Astrocyte (in vitro differentiated cells and primary cell): ENCODE results near the gene HELQ. TPM values are rescaled to one million over a fixed set of nuclear protein-coding genes. Genes with fewer than 3 reads are reported as not detected.

Experiments
- DNase-seq: peaks from one replicate; pipeline ENCODE4 v3.0.0-alpha.2; 2010; ENCODE audit warnings: low read depth
- FAIRE-seq: peaks from 2 replicates; lab custom pipeline; 2011; peaks lifted over from hg19 to GRCh38; lab: Jason Lieb, UNC
- H2AFZ ChIP-seq: 2 replicates; pipeline ENCODE4 v1.6.0; 2012; ENCODE audit warnings: low read depth, low read length, inconsistent platforms
- H3K27ac ChIP-seq: 2 replicates; pipeline ENCODE4 v1.5.1; 2011; ENCODE audit warnings: low read depth, low read length, inconsistent platforms
- H3K27me3 ChIP-seq: 2 replicates; pipeline ENCODE4 v1.6.0; 2011; ENCODE audit warnings: low read length, inconsistent platforms; ENCODE audit not compliant: insufficient read depth
- H3K36me3 ChIP-seq: 2 replicates; pipeline ENCODE4 v1.5.1; 2011; ENCODE audit warnings: low read length, inconsistent platforms; ENCODE audit not compliant: insufficient read depth
- H3K4me1 ChIP-seq: 2 replicates; pipeline ENCODE4 v1.5.1; 2011; ENCODE audit warnings: low read length, inconsistent platforms; ENCODE audit not compliant: insufficient read depth
- H3K4me2 ChIP-seq: 2 replicates; pipeline ENCODE4 v1.6.0; 2012; ENCODE audit warnings: low read length, inconsistent platforms
- H3K4me3 ChIP-seq: 2 replicates; pipeline ENCODE4 v1.5.1; 2011; ENCODE audit warnings: low read depth, mild to moderate bottlenecking, low read length, inconsistent platforms; ENCODE audit not compliant: insufficient read depth
- H3K79me2 ChIP-seq: 2 replicates; pipeline ENCODE4 v1.6.0; 2012; ENCODE audit warnings: mild to moderate bottlenecking, low read length, inconsistent platforms; ENCODE audit not compliant: insufficient read depth
- H3K9ac ChIP-seq: 2 replicates; pipeline ENCODE4 v1.6.0; 2012; ENCODE audit warnings: mild to moderate bottlenecking, low read length, inconsistent platforms
- H3K9me3 ChIP-seq: 2 replicates; pipeline ENCODE4 v1.5.1; 2012; ENCODE audit warnings: low read depth, mild to moderate bottlenecking, low read length, inconsistent platforms; ENCODE audit not compliant: insufficient read depth
- H4K20me1 ChIP-seq: 2 replicates; pipeline ENCODE4 v1.6.0; 2012; ENCODE audit warnings: low read length, inconsistent platforms; ENCODE audit not compliant: insufficient read depth
- H3K27ac Mint-ChIP-seq: one replicate; pipeline ENCODE4 v1.8.0; 2021; ENCODE audit warnings: mild to moderate bottlenecking, mixed read lengths; ENCODE audit not compliant: unreplicated experiment
- H3K27me3 Mint-ChIP-seq: one replicate; pipeline ENCODE4 v1.8.0; 2021; ENCODE audit warnings: low read depth, mixed read lengths; ENCODE audit not compliant: unreplicated experiment
- H3K36me3 Mint-ChIP-seq: one replicate; pipeline ENCODE4 v1.8.0; 2021; ENCODE audit warnings: low read depth, mixed read lengths; ENCODE audit not compliant: unreplicated experiment
- H3K4me1 Mint-ChIP-seq: one replicate; pipeline ENCODE4 v1.8.0; 2021; ENCODE audit warnings: low read depth, mixed read lengths; ENCODE audit not compliant: unreplicated experiment
- H3K4me3 Mint-ChIP-seq: one replicate; pipeline ENCODE4 v1.8.0; 2021; ENCODE audit warnings: mild to moderate bottlenecking, moderate library complexity, mixed read lengths; ENCODE audit not compliant: unreplicated experiment
- H3K9me3 Mint-ChIP-seq: one replicate; pipeline ENCODE4 v1.8.0; 2021; ENCODE audit warnings: mild to moderate bottlenecking, mixed read lengths; ENCODE audit not compliant: unreplicated experiment
- EZH2 ChIP-seq: IDR thresholded peaks from 2 replicates; pipeline ENCODE4 v1.6.1; 2012; ENCODE audit warnings: mild to moderate bottlenecking, low read length, inconsistent platforms; ENCODE audit not compliant: insufficient read depth
- total RNA-seq: library from RNA; stranded (reverse); gene quantifications from 2 replicates; pipeline ENCODE4 v1.2.1, GENCODE V29; 2021
- TF ChIP-seq, protein P1 (sequence below): IDR thresholded peaks from 2 replicates; pipeline ENCODE4 v1.5.1; 2011; ENCODE audit warnings: low read depth, mild to moderate bottlenecking, inconsistent platforms, low read length, moderate library complexity; ENCODE audit not compliant: insufficient read depth

Gene HELQ
- total RNA-seq, 1 donor from 2014 or later, result 9.4 TPM

- Histone ChIP-seq H3K79me2 (peaks cover 7% of the 10 kb centered on the region), H2AFZ (no peak overlapping the region), H3K4me3 (no peak overlapping the region), H3K9ac (no peak overlapping the region), H3K27me3 (no peaks in the 10 kb centered on the region), H3K36me3 (peaks cover 5% of the 10 kb centered on the region), H3K9me3 (no peaks in the 10 kb centered on the region), H3K4me1 (no peaks in the 10 kb centered on the region), H3K4me2 (no peak overlapping the region), H3K27ac (no peak overlapping the region), H4K20me1 (no peaks in the 10 kb centered on the region)
- no peak overlapping the region for H3K27ac Mint-ChIP-seq
- no peak overlapping the region for H3K4me3 Mint-ChIP-seq
- H3K4me1 Mint-ChIP-seq, result no peaks in the 10 kb centered on the region
- H3K9me3 Mint-ChIP-seq, result no peaks in the 10 kb centered on the region
- no peak for DNase-seq
- peaks cover 1% of the 10 kb centered on the region for H3K36me3 Mint-ChIP-seq
- FAIRE-seq, result no peak
- TF ChIP-seq EZH2, result no peak
- TF ChIP-seq, protein P1, sequence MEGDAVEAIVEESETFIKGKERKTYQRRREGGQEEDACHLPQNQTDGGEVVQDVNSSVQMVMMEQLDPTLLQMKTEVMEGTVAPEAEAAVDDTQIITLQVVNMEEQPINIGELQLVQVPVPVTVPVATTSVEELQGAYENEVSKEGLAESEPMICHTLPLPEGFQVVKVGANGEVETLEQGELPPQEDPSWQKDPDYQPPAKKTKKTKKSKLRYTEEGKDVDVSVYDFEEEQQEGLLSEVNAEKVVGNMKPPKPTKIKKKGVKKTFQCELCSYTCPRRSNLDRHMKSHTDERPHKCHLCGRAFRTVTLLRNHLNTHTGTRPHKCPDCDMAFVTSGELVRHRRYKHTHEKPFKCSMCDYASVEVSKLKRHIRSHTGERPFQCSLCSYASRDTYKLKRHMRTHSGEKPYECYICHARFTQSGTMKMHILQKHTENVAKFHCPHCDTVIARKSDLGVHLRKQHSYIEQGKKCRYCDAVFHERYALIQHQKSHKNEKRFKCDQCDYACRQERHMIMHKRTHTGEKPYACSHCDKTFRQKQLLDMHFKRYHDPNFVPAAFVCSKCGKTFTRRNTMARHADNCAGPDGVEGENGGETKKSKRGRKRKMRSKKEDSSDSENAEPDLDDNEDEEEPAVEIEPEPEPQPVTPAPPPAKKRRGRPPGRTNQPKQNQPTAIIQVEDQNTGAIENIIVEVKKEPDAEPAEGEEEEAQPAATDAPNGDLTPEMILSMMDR, result no peak
- H3K27me3 Mint-ChIP-seq, result no peaks in the 10 kb centered on the region
These were observed 6.6 kb downstream of the HELQ start for GRCh38 chr4:83449009-83449408.

DNA sequence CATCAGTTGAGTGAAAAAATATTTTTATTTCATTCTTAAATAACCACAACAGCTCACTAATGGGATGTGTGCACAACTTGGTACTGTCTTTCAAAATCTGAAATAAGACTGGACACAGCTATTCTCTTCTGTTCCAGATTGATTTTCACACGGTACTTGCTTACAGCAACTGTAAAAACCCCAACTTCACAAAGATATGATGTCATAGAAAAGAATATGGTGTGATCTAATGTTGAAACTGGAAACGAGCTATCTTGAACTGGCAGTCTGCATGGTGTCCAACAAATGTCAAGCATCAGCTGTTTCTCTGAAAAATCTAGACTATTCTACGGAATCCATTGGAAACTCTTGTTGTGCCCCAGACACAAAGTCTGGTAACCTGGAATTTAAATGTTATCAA, 14.7 kb downstream of the HELQ start:
- no peak overlapping the region for H3K27ac Mint-ChIP-seq
- Histone ChIP-seq H3K9ac (no peak overlapping the region), H3K9me3 (no peaks in the 10 kb centered on the region), H3K27ac (no peak overlapping the region), H3K79me2 (no peaks in the 10 kb centered on the region), H4K20me1 (no peaks in the 10 kb centered on the region), H3K4me3 (no peak overlapping the region), H2AFZ (no peak overlapping the region), H3K27me3 (no peaks in the 10 kb centered on the region), H3K4me1 (no peaks in the 10 kb centered on the region), H3K4me2 (no peak overlapping the region), H3K36me3 (peaks cover 3% of the 10 kb centered on the region)
- no peak overlapping the region for H3K4me3 Mint-ChIP-seq
- DNase-seq, result no peak
- H3K4me1 Mint-ChIP-seq, result no peaks in the 10 kb centered on the region
- FAIRE-seq, result no peak
- no peaks in the 10 kb centered on the region for H3K27me3 Mint-ChIP-seq
- no peak for TF ChIP-seq EZH2
- TF ChIP-seq, protein P1, result no peak
- H3K9me3 Mint-ChIP-seq, result no peaks in the 10 kb centered on the region
- H3K36me3 Mint-ChIP-seq, result peaks cover 7% of the 10 kb centered on the region

- Mint-ChIP-seq H3K27me3 (no peaks in the 10 kb centered on the region), H3K9me3 (no peaks in the 10 kb centered on the region), H3K36me3 (peaks cover 7% of the 10 kb centered on the region), H3K4me3 (no peak overlapping the region), H3K4me1 (no peaks in the 10 kb centered on the region), H3K27ac (no peak overlapping the region)
- FAIRE-seq (no peak), DNase-seq (no peak)
- Histone ChIP-seq H2AFZ (no peak overlapping the region), H3K27me3 (no peaks in the 10 kb centered on the region), H3K36me3 (peaks cover 3% of the 10 kb centered on the region), H3K4me3 (no peak overlapping the region), H4K20me1 (no peaks in the 10 kb centered on the region), H3K4me2 (no peak overlapping the region), H3K27ac (no peak overlapping the region), H3K79me2 (no peaks in the 10 kb centered on the region), H3K9ac (no peak overlapping the region), H3K4me1 (no peaks in the 10 kb centered on the region), H3K9me3 (no peaks in the 10 kb centered on the region)
- TF ChIP-seq, protein P1, result no peak
- TF ChIP-seq EZH2, result no peak
These were observed 15.3 kb downstream of the HELQ start for GRCh38 chr4:83440148-83440814.
